Mammary epithelial cell (primary cell): ENCODE results near the gene PERCC1.

Experiments
- EZH2 ChIP-seq: IDR thresholded peaks from 2 replicates; pipeline ENCODE4 v1.6.1; 2012; ENCODE audit warnings: low read length, inconsistent platforms, borderline replicate concordance
- TF ChIP-seq, protein P1 (sequence below), 2 donors: IDR thresholded peaks in 1 of 2; conservative IDR thresholded peaks in 1 of 2; 2 replicates each; pipeline ENCODE4 v1.5.1; 2011 to 2012; ENCODE audit warnings: inconsistent platforms in 2 of 2, low read length in 2 of 2, mild to moderate bottlenecking in 2 of 2, control low read depth in 1 of 2, low read depth in 1 of 2; ENCODE audit not compliant: insufficient read depth in 1 of 2; ENCODE audit errors: extremely low read depth in 1 of 2

DNA sequence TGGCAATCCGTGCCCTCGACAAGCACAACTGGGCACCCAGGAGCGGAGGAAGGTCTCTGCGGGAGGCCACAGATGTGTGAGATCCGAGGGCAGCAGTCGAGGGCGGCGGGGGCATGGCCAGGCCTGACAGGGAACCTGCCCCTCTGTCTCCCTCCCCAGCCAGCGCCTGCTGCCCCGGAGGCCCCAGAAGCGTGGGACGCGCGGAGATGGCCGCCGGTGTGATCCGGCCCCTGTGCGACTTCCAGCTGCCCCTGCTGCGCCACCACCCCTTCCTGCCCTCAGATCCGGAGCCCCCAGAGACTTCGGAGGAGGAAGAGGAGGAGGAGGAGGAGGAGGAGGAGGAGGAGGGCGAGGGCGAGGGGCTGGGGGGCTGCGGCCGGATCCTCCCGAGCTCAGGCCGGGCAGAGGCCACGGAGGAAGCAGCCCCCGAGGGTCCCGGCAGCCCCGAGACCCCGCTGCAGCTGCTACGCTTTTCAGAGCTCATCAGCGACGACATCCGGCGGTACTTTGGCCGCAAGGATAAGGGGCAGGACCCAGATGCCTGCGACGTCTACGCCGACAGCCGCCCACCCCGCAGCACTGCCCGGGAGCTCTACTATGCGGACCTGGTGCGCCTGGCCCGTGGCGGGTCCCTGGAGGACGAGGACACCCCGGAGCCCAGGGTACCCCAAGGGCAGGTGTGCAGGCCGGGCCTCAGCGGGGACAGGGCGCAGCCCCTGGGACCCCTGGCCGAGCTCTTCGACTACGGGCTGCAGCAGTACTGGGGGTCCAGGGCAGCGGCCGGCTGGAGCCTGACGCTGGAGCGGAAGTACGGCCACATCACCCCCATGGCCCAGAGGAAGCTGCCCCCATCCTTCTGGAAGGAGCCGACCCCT, 1.7 kb downstream of the PERCC1 start:
- TF ChIP-seq, protein P1, sequence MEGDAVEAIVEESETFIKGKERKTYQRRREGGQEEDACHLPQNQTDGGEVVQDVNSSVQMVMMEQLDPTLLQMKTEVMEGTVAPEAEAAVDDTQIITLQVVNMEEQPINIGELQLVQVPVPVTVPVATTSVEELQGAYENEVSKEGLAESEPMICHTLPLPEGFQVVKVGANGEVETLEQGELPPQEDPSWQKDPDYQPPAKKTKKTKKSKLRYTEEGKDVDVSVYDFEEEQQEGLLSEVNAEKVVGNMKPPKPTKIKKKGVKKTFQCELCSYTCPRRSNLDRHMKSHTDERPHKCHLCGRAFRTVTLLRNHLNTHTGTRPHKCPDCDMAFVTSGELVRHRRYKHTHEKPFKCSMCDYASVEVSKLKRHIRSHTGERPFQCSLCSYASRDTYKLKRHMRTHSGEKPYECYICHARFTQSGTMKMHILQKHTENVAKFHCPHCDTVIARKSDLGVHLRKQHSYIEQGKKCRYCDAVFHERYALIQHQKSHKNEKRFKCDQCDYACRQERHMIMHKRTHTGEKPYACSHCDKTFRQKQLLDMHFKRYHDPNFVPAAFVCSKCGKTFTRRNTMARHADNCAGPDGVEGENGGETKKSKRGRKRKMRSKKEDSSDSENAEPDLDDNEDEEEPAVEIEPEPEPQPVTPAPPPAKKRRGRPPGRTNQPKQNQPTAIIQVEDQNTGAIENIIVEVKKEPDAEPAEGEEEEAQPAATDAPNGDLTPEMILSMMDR (conservative IDR thresholded peaks at IDR 0.05 in 1 of 2, IDR thresholded peaks at IDR 0.05 in 1 of 2; ENCODE audit: extremely low read depth in 1 of 2, insufficient read depth in 1 of 2, low read depth in 1 of 2, low read length in 2 of 2): no peak
- TF ChIP-seq EZH2: no peak
